Activated gamma-delta T cell treated with anti-CD3 and anti-CD28 coated beads, Interleukin-2, amount 50 U/mL, for 16 hours (primary cell): Measurements from ENCODE around the gene KLHL17.
"Not testable (repeated sequence)": the region's sequence is repeated elsewhere in the genome, so short reads cannot be mapped to it uniquely, and the experiment has no call there.

Experiments
- DNase-seq: peaks from one replicate; pipeline ENCODE4 v3.0.0-alpha.2; 2020; ENCODE audit warnings: low read depth

Gene KLHL17

DNA sequence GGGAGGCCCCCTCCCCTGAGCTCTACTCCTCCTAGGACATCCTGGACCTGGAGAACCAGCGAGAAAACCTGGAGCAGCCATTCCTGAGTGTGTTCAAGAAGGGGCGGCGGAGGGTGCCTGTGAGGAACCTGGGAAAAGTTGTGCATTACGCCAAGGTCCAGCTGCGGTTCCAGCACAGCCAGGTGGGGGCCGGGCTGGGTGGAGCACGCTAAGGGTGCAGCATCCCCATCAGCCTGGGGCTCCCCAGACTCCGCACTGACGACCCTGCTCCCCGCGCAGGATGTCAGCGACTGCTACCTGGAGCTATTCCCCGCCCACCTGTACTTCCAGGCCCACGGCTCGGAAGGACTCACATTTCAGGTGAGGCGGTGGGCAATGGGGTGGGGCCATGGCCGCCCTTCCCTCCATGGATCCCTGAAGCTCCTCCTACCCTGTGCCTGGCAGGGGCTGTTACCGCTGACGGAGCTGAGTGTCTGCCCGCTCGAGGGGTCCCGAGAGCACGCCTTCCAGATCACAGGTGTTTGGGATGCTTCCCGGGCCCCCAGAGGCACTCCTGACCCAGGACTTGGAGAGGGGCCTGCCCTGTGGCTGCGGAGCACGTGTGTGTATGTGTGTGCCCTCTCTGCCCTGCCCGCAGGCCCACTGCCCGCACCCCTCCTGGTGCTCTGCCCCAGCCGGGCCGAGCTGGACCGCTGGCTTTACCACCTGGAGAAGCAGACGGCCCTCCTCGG lies 10.0 kb downstream of the KLHL17 start:
- DNase-seq = no peak

- DNase-seq = no peak
Observed at GRCh38 chr1:970973-971730, 10.8 kb downstream of the KLHL17 start.

GRCh38 chr1:971751-972506 lies 11.5 kb downstream of the KLHL17 start:
- DNase-seq = no peak

- no peak for DNase-seq
Observed at GRCh38 chr1:972726-973458, 12.5 kb downstream of the KLHL17 start.

- no peak for DNase-seq
Observed at GRCh38 chr1:973459-974292, 13.3 kb downstream of the KLHL17 start.

DNA sequence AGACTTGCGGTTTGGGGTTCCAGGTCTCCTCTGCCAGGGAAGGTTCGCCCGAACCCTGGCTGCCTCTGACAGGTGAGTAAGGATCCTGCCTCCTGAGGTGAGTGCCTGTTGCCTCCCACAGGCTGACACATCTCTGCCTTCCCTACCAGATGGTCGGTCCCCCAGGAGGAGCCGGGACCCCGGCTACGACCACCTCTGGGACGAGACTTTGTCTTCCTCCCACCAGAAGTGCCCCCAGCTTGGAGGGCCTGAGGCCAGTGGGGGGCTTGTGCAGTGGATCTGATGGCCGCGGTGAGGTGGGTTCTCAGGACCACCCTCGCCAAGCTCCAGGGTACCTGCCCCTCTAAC lies 13.9 kb downstream of the KLHL17 start:
- DNase-seq = no peak

DNA sequence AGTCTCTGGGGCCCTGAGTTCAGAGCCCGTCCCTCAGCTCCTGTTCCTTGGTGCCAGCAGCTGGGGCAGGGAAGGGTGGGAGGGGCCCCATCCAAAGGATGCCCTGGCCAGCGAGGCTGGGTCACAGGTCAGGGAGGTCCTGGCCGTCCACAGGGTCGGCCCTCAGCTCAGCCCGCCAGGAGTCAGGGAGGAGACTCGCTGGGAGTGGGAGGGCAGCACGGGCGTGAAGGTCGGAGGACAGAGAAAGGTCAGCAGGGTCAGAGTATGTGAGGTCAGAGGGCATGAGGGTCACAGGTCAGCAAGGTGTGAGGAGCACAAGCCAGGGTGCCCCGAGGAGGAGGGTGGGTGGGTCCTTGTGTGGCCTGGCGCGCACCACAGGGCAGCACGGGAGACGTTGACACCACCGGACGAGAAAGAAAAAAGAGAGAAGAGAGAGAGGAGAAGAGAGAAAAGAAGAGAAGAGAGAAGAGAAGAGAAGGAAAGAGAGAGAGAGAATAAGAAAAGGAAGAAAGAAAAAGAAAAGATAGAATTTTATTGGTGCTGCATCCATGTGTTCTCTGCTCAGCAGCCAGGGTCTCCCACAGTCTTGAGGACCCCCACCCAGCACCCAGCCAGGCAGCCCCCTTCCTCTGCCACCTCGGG lies 14.4 kb downstream of the KLHL17 start:
- no peak for DNase-seq

DNA sequence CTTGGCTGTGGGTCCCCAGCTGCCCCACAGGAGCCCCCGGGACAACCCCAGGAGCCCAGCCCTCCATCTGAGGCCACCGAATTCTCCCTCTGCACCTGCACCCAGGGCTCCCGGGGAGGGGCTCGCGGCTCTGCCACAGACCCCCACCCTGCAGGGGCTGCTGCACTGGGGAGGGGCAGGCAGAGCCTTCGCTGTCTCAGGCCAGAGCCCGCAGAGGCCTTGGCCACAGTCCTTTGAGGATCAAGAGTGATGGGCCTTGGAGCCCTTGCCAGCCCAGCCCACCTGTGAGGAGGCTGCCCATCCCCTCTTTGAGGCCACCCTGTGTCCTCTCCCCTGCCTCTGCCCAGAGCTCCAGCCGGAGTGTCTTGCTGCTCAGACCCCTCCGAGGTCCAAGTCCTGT lies 15.0 kb downstream of the KLHL17 start:
- no peak for DNase-seq

DNA sequence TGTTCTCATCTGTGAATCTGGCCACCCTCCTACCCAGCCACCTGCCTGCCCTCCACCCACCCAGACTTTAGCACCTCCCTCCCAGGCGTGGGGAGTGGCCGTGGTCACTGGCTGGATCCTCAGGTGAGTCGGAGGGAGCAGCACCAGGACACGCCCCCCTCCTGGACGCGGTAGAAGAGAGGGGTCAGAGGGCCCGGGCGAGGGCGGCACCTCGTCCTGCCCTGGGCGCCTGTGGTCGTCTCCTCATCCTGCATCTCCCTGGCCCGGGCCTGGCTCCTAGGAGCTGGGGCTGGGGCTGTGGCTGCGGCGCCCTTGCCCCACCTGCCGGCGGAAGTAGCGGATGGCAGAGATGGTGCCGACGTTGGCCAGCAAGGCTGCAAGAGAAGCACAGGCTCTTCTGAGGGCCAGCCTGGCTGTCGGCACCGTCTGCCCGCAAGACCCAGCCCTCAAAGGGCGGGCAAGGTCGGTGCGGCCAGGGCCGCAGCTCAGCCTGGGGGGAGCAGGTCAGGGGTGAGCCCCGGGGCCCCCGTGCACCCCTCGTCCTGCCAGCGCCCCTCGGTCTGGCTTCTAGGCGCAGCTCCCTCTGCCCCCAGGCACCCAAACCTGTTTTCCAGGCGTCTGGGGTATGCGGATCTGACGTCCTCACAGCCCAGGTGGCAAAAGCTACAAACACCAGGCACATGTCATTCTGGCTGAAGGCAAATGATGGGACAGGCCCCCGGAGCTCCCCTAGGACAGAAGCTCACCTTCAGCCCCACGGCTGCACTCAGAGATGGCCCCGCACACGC lies 15.7 kb downstream of the KLHL17 start:
- DNase-seq = peak; percentile 55

- DNase-seq = not testable (repeated sequence)
Observed at GRCh38 chr1:976791-977190, 16.4 kb downstream of the KLHL17 start.

GRCh38 chr1:978069-978834 lies 17.9 kb downstream of the KLHL17 start:
- no peak for DNase-seq

DNA sequence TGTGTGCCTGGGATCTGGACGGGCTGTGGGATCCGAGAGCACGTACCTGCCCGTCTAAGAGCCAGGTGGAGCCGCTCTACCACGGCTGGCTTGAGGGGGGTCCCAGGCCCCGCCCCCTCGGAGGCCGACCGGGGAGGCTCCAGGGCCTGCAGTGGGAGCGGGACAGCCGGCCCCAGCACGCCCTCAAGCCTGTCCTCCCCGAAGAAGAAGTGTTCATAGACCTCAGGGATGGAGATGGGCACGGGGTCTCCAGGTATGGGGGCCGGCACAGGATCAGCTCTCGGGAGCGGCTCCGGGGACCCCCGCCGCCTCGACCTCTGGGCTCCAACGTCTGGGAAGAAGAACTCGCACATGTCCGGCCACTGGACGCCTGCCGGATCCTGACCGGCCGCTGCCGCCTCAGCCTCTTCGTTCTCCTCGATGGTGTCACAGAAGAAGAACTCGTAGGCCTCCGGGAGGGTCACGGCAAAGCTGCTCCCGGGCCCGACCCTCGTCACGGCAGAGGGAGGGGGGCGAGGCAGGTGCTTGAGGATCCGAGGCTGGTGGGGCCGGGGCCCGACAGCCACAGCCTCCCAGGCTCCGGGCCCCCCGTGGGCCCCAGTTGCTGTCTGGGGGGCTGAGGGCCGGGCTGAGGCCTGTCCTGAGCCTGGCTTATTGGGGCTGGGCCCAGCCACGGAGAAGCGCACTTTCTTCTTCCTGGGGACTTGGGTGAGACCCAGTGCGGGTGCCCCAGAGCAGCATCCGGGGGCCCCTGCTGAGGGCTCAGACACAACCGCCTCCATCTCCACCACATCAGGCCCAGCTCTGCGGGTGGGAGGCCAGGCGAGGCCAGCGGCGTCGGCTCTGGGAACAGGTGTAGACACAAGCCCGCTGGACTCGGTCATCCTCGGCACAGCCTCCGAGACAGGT lies 18.7 kb downstream of the KLHL17 start:
- no peak for DNase-seq

- no peak for DNase-seq
Observed at GRCh38 chr1:979744-980072, 19.3 kb downstream of the KLHL17 start.

DNA sequence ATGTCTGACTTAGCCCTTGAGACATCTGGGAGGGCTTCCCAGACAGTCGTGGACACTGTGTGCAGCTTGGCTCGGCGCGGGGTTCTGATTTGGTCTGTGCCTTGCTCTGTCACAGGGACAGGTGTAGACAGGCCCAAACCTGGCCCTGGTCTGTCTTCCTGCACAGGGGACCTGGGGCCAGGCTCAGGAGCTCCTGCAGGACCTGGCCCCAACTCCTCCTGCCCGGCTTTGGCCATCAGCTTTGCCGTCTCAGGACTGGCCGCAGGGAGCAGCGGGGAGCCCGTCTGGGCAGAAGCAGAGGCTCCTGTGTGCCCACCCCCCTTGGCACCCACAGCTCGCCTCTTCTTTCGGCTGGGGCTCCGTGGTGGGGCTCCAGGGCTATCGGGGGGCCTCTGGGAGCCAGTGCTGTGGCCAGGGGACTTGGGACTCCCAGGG lies 19.8 kb downstream of the KLHL17 start:
- no peak for DNase-seq

GRCh38 chr1:980602-981395 lies 20.4 kb downstream of the KLHL17 start:
- DNase-seq = no peak

DNA sequence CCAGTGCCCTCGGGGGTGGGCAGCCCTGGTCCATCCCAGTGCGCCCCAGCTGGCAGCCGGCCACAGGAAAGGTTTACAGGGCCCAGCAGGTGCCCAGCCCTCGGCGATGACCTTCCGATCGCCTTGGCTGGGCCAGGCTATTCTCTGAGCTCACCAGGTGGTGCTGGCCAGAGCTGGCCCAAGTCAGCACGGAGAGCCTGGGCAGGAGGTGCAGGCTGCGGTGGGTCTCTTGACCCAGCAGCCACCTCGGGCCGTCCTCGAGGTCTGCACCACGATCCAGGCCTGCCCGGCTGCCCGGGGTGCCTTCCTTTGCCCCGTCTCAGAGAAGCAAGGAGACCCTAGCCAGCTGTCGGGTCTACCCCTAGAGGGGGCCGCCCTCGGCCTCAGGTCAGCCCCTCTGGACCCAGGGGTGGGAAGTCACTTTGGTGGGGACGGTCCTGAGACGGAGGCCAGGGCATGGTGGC lies 21.1 kb downstream of the KLHL17 start:
- DNase-seq = no peak

DNA sequence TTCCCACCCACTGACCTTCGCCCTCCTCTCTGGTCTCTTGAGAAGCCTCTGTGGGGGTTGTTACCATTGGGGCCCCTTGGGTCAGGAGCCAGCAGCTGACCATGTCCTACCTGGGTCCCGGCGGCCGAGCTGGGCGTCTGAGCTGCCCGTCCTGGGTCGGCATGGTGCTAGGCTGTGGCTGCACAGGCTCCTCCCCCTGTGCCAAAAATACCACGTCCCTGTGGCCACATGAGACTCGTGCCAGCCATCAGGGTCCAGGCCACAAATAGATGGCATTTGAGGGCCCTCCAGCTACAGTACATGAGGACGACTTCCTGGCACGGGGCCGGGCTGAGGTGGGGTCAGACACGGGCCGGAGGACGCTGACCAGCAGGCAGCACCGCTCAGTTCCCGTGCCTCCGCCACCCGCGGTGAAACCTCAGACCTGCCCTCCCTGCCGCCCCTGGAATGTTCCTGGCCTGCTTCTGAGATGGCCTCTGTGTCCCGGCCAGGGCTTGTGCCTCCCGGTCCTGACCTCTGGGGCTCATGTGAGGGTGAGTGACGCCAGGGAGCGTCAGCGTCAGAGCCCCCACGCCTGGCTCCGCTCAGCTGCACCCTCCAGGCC lies 21.7 kb downstream of the KLHL17 start, which contains the start of gene PERM1:
PERM1 (minus strand) TSS at position 139 of the 604 bp plus-strand sequence. CDS start 1,064 bp downstream, outside the sequence.
- no peak for DNase-seq
